ENCODE data around the gene CRYGS. TPM values are rescaled to one million over a fixed set of nuclear protein-coding genes. Genes with fewer than 3 reads are reported as not detected.
A peak's percentile ranks its signal among the peaks of the same experiment; 100 is the strongest.
"Not testable (repeated sequence)": the region's sequence is repeated elsewhere in the genome, so short reads cannot be mapped to it uniquely, and the experiment has no call there.

CRYGS gene
- total RNA-seq, 1 donor from 2014 or later = 1.1 TPM

GRCh38 chr3:186502966-186503712 lies 41.0 kb downstream of the CRYGS start:
- ATAC-seq (ENCODE audit: poor library complexity) (no peak), DNase-seq (no peak)
- intact Hi-C loops (cut with DNase I) = no loop called here

- ATAC-seq (ENCODE audit: poor library complexity) (peak; percentile 31), DNase-seq (no peak)
- intact Hi-C loops (cut with DNase I) = no loop called here
Observed at GRCh38 chr3:186502138-186502948, 41.8 kb downstream of the CRYGS start.

- intact Hi-C loops (cut with DNase I); DNase-seq; ATAC-seq (ENCODE audit: poor library complexity): not testable (repeated sequence)
Observed at GRCh38 chr3:186499949-186500348, 44.2 kb downstream of the CRYGS start.

GRCh38 chr3:186498022-186498421 lies 46.2 kb downstream of the CRYGS start:
- DNase-seq; ATAC-seq (ENCODE audit: poor library complexity); intact Hi-C loops (cut with DNase I): not testable (repeated sequence)

- ATAC-seq (ENCODE audit: poor library complexity) (no peak), DNase-seq (no peak)
- intact Hi-C loops (cut with DNase I) = no loop called here
Observed at GRCh38 chr3:186497608-186498007, 46.6 kb downstream of the CRYGS start.

GRCh38 chr3:186496635-186497034 lies 47.5 kb downstream of the CRYGS start:
- DNase-seq = no peak
- intact Hi-C loops (cut with DNase I) = no loop called here
- no peak for ATAC-seq (ENCODE audit: poor library complexity)

- DNase-seq (no peak), ATAC-seq (ENCODE audit: poor library complexity) (no peak)
- intact Hi-C loops (cut with DNase I) = no loop called here
Observed at GRCh38 chr3:186496016-186496415, 48.2 kb downstream of the CRYGS start.

- intact Hi-C loops (cut with DNase I) = no loop called here
- ATAC-seq (ENCODE audit: poor library complexity) (no peak), DNase-seq (no peak)
Observed at GRCh38 chr3:186493525-186494255, 50.5 kb downstream of the CRYGS start.

- intact Hi-C loops (cut with DNase I) = no loop called here
- ATAC-seq (ENCODE audit: poor library complexity) (no peak), DNase-seq (no peak)
Observed at GRCh38 chr3:186492385-186492984, 51.7 kb downstream of the CRYGS start.

GRCh38 chr3:186489507-186489906 lies 54.7 kb downstream of the CRYGS start:
- DNase-seq (no peak), ATAC-seq (ENCODE audit: poor library complexity) (no peak)
- intact Hi-C loops (cut with DNase I) = no loop called here

Other genes with a start within 250 kb of the CRYGS start
- 30.8 TPM for gene DGKG, start 182.1 kb downstream of the CRYGS start, total RNA-seq
- gene TBCCD1, start 23.0 kb upstream of the CRYGS start, total RNA-seq = 6.2 TPM
- gene DNAJB11, start 26.3 kb upstream of the CRYGS start, total RNA-seq = 19.7 TPM
- gene AHSG, start 68.7 kb upstream of the CRYGS start, total RNA-seq = not detected
- gene FETUB, start 96.0 kb upstream of the CRYGS start, total RNA-seq = not detected
- not detected for gene HRG, start 121.6 kb upstream of the CRYGS start, total RNA-seq
- 0.43 TPM for gene KNG1, start 173.0 kb upstream of the CRYGS start, total RNA-seq
- gene EIF4A2, start 239.2 kb upstream of the CRYGS start, total RNA-seq = 415 TPM